Colonic mucosa (tissue), 4 donors: ENCODE measurements around the gene STK24. TPM values are rescaled to one million over a fixed set of nuclear protein-coding genes. Genes with fewer than 3 reads are reported as not detected.
A peak's percentile ranks its signal among the peaks of the same experiment; 100 is the strongest.

Source experiments
- DNase-seq: peaks from one replicate; pipeline ENCODE4 v3.0.0-alpha.2; 2020
- H3K27ac ChIP-seq: fragments of 200-600 bp; one replicate; pipeline ENCODE4 v1.8.0; 2021
- H3K27me3 ChIP-seq: fragments of 200-600 bp; one replicate; pipeline ENCODE4 v1.8.0; 2021
- H3K36me3 ChIP-seq: fragments of 200-600 bp; one replicate; pipeline ENCODE4 v1.8.0; 2021
- H3K4me1 ChIP-seq: fragments of 200-600 bp; one replicate; pipeline ENCODE4 v1.8.0; 2021; ENCODE audit warnings: mild to moderate bottlenecking
- H3K4me3 ChIP-seq: fragments of 200-600 bp; one replicate; pipeline ENCODE4 v1.8.0; 2021
- H3K9ac ChIP-seq, 2 donors: one replicate each; pipeline ENCODE4 v1.7.0; 2013; ENCODE audit warnings: control low read depth in 2 of 2, low read depth in 2 of 2, low read length in 2 of 2
- H3K9me3 ChIP-seq: fragments of 200-600 bp; one replicate; pipeline ENCODE4 v1.8.0; 2021
- intact Hi-C: fragments of 100-400 bp; cut with DNase I; formaldehyde crosslinking; loops from one replicate; pipeline ENCODE4 v1.14.1; 2022
- total RNA-seq, 2 donors: library from RNA; stranded (reverse); fragmentation: NEBNext Ultra II Directional in 1 of 2; extraction: Animal tissue kit (Norgen Biotek cat#: 25700) in 1 of 2; gene quantifications; one replicate each; pipeline ENCODE4 v1.2.1, GENCODE V29; 2021
- TF ChIP-seq, protein P1 (sequence below): fragments of 200-600 bp; IDR thresholded peaks from one replicate; pipeline ENCODE4 v1.8.0; 2022; ENCODE audit warnings: antibody characterized with exemption, mild to moderate bottlenecking
- donor health status: healthy.
- donor health status: DM: no; HTN: no; CAD: no.
- donor health status: DM: no; HTN: no; CAD: no.

Gene STK24
- total RNA-seq, 2 donors from 2014 or later = 160 to 206 TPM

- Histone ChIP-seq H3K9ac (no peak overlapping the region), H3K27ac (peak overlapping the region; percentile 60), H3K36me3 (no peaks in the 10 kb centered on the region)
These were observed 68.2 kb downstream of the STK24 start for GRCh38 chr13:98508685-98509084.

DNA sequence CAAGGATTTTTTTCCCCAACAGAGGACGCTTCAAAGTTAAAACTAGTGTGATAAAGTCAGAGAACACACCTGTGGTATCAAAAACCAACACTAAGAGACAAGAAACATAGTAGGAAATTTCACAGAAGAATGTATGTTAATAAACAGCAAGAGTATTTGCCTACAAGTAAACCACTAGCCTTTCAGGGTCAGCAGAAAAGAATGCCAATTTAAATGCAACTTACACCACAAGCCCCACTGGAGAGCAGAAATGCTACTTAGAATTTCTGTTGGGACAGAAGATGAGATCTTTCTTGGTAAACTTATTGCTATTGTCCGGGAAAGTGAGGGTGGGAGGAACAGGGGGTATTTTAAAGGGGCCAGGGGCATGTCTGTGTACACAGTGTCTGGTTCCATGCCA is 68.6 kb downstream of the STK24 start:
- Histone ChIP-seq H3K27ac (peak overlapping the region; percentile 60), H3K36me3 (no peaks in the 10 kb centered on the region), H3K27me3 (no peaks in the 10 kb centered on the region), H3K4me3 (no peak overlapping the region), H3K9ac (no peak overlapping the region), H3K9me3 (no peaks in the 10 kb centered on the region), H3K4me1 (peaks cover 31% of the 10 kb centered on the region)
- intact Hi-C loops = loop anchor here (10.0 kb wide), 1 partner anchor 67 kb away; the partner anchor contains the start of gene STK24
- DNase-seq = no peak
- TF ChIP-seq, protein P1, sequence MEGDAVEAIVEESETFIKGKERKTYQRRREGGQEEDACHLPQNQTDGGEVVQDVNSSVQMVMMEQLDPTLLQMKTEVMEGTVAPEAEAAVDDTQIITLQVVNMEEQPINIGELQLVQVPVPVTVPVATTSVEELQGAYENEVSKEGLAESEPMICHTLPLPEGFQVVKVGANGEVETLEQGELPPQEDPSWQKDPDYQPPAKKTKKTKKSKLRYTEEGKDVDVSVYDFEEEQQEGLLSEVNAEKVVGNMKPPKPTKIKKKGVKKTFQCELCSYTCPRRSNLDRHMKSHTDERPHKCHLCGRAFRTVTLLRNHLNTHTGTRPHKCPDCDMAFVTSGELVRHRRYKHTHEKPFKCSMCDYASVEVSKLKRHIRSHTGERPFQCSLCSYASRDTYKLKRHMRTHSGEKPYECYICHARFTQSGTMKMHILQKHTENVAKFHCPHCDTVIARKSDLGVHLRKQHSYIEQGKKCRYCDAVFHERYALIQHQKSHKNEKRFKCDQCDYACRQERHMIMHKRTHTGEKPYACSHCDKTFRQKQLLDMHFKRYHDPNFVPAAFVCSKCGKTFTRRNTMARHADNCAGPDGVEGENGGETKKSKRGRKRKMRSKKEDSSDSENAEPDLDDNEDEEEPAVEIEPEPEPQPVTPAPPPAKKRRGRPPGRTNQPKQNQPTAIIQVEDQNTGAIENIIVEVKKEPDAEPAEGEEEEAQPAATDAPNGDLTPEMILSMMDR = no peak

More at GRCh38 chr13:98508685-98509084, 68.2 kb downstream of the STK24 start:
- intact Hi-C loops = loop anchor here (10.0 kb wide), 1 partner anchor 66 kb away; the partner anchor contains the start of gene STK24
- no peak for DNase-seq
- TF ChIP-seq, protein P1 = no peak
- no peaks in the 10 kb centered on the region for H3K27me3 ChIP-seq
- peaks cover 28% of the 10 kb centered on the region for H3K4me1 ChIP-seq
- H3K9me3 ChIP-seq = no peaks in the 10 kb centered on the region
- no peak overlapping the region for H3K4me3 ChIP-seq

GRCh38 chr13:98507282-98507797 is 69.6 kb downstream of the STK24 start:
- no peak overlapping the region for H3K9ac ChIP-seq
- peak; percentile 69 for DNase-seq
- intact Hi-C loops = loop anchor here (10.0 kb wide), 1 partner anchor 67 kb away; the partner anchor contains the start of gene STK24
- H3K27ac ChIP-seq = peak overlapping the region; percentile 28
- H3K4me1 ChIP-seq = peaks cover 25% of the 10 kb centered on the region
- no peak overlapping the region for H3K4me3 ChIP-seq
- no peaks in the 10 kb centered on the region for H3K27me3 ChIP-seq
- no peaks in the 10 kb centered on the region for H3K36me3 ChIP-seq
- TF ChIP-seq, protein P1 = no peak
- no peaks in the 10 kb centered on the region for H3K9me3 ChIP-seq

DNA sequence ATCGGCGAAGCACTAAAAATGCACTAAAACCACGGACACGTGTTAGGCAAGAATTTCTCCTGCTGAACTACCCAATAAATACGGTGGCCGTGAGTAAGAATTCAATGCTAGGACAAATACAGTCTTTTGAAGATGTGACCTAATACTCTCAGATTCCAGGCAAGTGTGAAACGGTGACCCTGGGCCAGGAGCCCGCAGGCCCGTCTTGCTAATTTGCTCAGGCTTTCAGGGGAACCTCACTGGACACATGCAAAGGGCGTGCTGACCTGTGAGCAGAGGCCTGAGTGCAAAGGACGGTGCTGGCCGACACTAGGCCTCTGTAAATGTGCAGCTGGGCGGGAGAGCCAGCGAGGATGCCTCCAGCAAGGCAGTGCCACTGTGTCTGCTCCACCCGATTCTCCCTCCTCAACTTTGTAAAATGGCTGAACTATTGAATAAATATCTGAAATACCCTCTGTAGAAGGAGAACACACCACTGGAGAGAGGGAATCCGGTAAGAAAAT is 70.1 kb downstream of the STK24 start:
- DNase-seq = no peak
- Histone ChIP-seq H3K9me3 (no peaks in the 10 kb centered on the region), H3K27me3 (no peaks in the 10 kb centered on the region), H3K36me3 (no peaks in the 10 kb centered on the region), H3K4me1 (peaks cover 25% of the 10 kb centered on the region), H3K9ac (no peak overlapping the region), H3K4me3 (no peak overlapping the region), H3K27ac (peak overlapping the region; percentile 28)
- TF ChIP-seq, protein P1 = no peak
- intact Hi-C loops = loop anchor here (10.0 kb wide), 1 partner anchor 68 kb away; the partner anchor contains the start of gene STK24

DNA sequence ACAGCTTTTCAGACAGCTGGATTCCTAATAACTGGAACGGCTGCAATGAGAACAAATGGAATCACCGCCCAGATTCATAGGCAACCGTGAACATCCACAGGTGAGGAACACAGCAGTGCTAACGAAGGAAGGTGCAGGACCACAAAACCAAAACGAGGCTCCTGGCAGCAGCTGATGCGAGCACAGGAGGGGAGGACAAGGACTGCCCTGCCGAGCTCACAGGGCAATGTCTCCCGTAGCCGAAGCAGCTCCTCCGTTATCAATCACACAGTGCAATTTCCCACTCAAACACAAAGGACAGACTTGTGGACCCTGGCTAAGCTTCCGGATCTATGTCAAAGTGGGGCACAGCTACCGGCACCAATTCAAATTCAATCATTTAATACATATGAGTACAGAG is 70.6 kb downstream of the STK24 start:
- H3K9me3 ChIP-seq = no peaks in the 10 kb centered on the region
- H3K36me3 ChIP-seq = no peaks in the 10 kb centered on the region
- intact Hi-C loops = loop anchor here (10.0 kb wide), 1 partner anchor 68 kb away; the partner anchor contains the start of gene STK24
- H3K4me1 ChIP-seq = peaks cover 25% of the 10 kb centered on the region
- H3K27ac ChIP-seq = no peak overlapping the region
- H3K4me3 ChIP-seq = no peak overlapping the region
- TF ChIP-seq, protein P1 = no peak
- no peaks in the 10 kb centered on the region for H3K27me3 ChIP-seq
- no peak for DNase-seq
- H3K9ac ChIP-seq = no peak overlapping the region
